Stimulated activated CD8-positive, alpha-beta memory T cell treated with anti-CD3 and anti-CD28 coated beads, Interleukin-15, amount 100 ng/mL, for 48 hours (primary cell): ENCODE data around the gene LCN10.
"Not testable (repeated sequence)": the region's sequence is repeated elsewhere in the genome, so short reads cannot be mapped to it uniquely, and the experiment has no call there.

Source experiments
- DNase-seq, 2 donors: peaks; one replicate each; pipeline ENCODE4 v3.0.0-alpha.2; 2020; ENCODE audit warnings: low read depth in 2 of 2

Gene LCN10

GRCh38 chr9:136742591-136743391 is at the start of gene LCN10:
TSS of gene LCN10 (minus strand) at chr9:136742940. CDS start at chr9:136742903, 37 bp downstream.
- no peak for DNase-seq

- peak in 1 of 2 donors; percentile 38 for DNase-seq
These were observed 49.0 kb upstream of the LCN10 start for GRCh38 chr9:136791516-136792276.

GRCh38 chr9:136790640-136791515 is 48.1 kb upstream of the LCN10 start, which contains the start of gene TMEM141:
TSS of gene TMEM141 (plus strand) at chr9:136791344. CDS start at chr9:136791371, 27 bp downstream.
- DNase-seq = peak; percentile 100

- no peak for DNase-seq
These were observed 46.8 kb upstream of the LCN10 start for GRCh38 chr9:136789523-136789937.

- not testable (repeated sequence) for DNase-seq
These were observed 46.1 kb upstream of the LCN10 start for GRCh38 chr9:136788644-136789522.

GRCh38 chr9:136787690-136788400 is 45.1 kb upstream of the LCN10 start:
- peak; percentile 62 to 63 for DNase-seq

GRCh38 chr9:136786983-136787382 is 44.2 kb upstream of the LCN10 start:
- not testable (repeated sequence) for DNase-seq

- no peak for DNase-seq
These were observed 43.7 kb upstream of the LCN10 start for GRCh38 chr9:136786451-136786850.

- not testable (repeated sequence) for DNase-seq
These were observed 43.0 kb upstream of the LCN10 start for GRCh38 chr9:136785565-136786355.

- DNase-seq = no peak
These were observed 42.2 kb upstream of the LCN10 start for GRCh38 chr9:136784997-136785361.

- no peak for DNase-seq
These were observed 41.7 kb upstream of the LCN10 start for GRCh38 chr9:136784249-136784996.

- no peak for DNase-seq
These were observed 39.7 kb upstream of the LCN10 start for GRCh38 chr9:136782452-136782851.

GRCh38 chr9:136779808-136780207 is 37.1 kb upstream of the LCN10 start:
- DNase-seq = no peak

- DNase-seq = no peak
These were observed 34.6 kb upstream of the LCN10 start for GRCh38 chr9:136777359-136777758.

- DNase-seq = no peak
These were observed 34.2 kb upstream of the LCN10 start for GRCh38 chr9:136776947-136777346.

GRCh38 chr9:136775191-136775590 is 32.5 kb upstream of the LCN10 start:
- no peak for DNase-seq

GRCh38 chr9:136774416-136775045 is 31.8 kb upstream of the LCN10 start:
- no peak for DNase-seq

GRCh38 chr9:136773386-136774044 is 30.8 kb upstream of the LCN10 start:
- no peak for DNase-seq
